NT2/D1 (cell line): ENCODE data around the gene RYR2.
"Not testable (repeated sequence)": the region's sequence is repeated elsewhere in the genome, so short reads cannot be mapped to it uniquely, and the experiment has no call there.

Source experiments
- DNase-seq: peaks from one replicate; pipeline ENCODE4 v3.0.0-alpha.2; 2011; ENCODE audit warnings: low read depth, low spot score
- H3K27me3 ChIP-seq: 2 replicates; pipeline ENCODE4 v1.6.0; 2011; ENCODE audit warnings: mild to moderate bottlenecking; ENCODE audit not compliant: insufficient read length, insufficient read depth
- H3K36me3 ChIP-seq: 2 replicates; pipeline ENCODE4 v1.6.1; 2011; ENCODE audit warnings: mild to moderate bottlenecking, low read length, mixed read lengths; ENCODE audit not compliant: insufficient read depth, insufficient read length
- H3K4me1 ChIP-seq: 2 replicates; pipeline ENCODE4 v1.5.1; 2011; ENCODE audit not compliant: insufficient read depth, insufficient read length
- H3K4me3 ChIP-seq: 2 replicates; pipeline ENCODE4 v1.5.1; 2011; ENCODE audit warnings: low read depth; ENCODE audit not compliant: insufficient read length
- H3K9ac ChIP-seq: 2 replicates; pipeline ENCODE4 v1.6.0; 2011; ENCODE audit warnings: low read depth; ENCODE audit not compliant: insufficient read length
- H3K9me3 ChIP-seq: 2 replicates; pipeline ENCODE4 v1.5.1; 2011; ENCODE audit warnings: mild to moderate bottlenecking, low read length; ENCODE audit not compliant: insufficient read depth
- SUZ12 ChIP-seq: IDR thresholded peaks from 2 replicates; pipeline ENCODE4 v1.6.1; 2011; ENCODE audit not compliant: insufficient read length, insufficient read depth; ENCODE audit errors: extremely low read depth
- YY1 ChIP-seq: IDR thresholded peaks from 2 replicates; pipeline ENCODE4 v1.6.1; 2011; ENCODE audit not compliant: insufficient read length, insufficient read depth
- ZNF274 ChIP-seq: IDR thresholded peaks from 2 replicates; pipeline ENCODE4 v1.6.1; 2011; ENCODE audit warnings: mild to moderate bottlenecking, low read depth, low read length

RYR2 gene

GRCh38 chr1:237795558-237795957, 753.6 kb downstream of the RYR2 start:
- H3K27me3 ChIP-seq: no peaks in the 10 kb centered on the region
- H3K36me3 ChIP-seq: no peaks in the 10 kb centered on the region
- H3K9me3 ChIP-seq: peaks cover 6% of the 10 kb centered on the region; the same call in 1 of the 2 replicates
- no peak overlapping the region for H3K4me3 ChIP-seq
- H3K9ac ChIP-seq: no peak overlapping the region
- DNase-seq: no peak
- no peaks in the 10 kb centered on the region for H3K4me1 ChIP-seq
- no peak for TF ChIP-seq ZNF274
- TF ChIP-seq SUZ12: no peak
- no peak for TF ChIP-seq YY1

- DNase-seq: peak; percentile 55
- Histone ChIP-seq H3K27me3 (no peaks in the 10 kb centered on the region), H3K9ac (no peak overlapping the region), H3K36me3 (no peaks in the 10 kb centered on the region), H3K9me3 (peaks cover 6% of the 10 kb centered on the region; the same call in 1 of the 2 replicates), H3K4me3 (no peak overlapping the region), H3K4me1 (no peaks in the 10 kb centered on the region)
- TF ChIP-seq ZNF274: no peak
- TF ChIP-seq YY1: no peak
- no peak for TF ChIP-seq SUZ12
These were observed 757.9 kb downstream of the RYR2 start for GRCh38 chr1:237799762-237800474.

DNA sequence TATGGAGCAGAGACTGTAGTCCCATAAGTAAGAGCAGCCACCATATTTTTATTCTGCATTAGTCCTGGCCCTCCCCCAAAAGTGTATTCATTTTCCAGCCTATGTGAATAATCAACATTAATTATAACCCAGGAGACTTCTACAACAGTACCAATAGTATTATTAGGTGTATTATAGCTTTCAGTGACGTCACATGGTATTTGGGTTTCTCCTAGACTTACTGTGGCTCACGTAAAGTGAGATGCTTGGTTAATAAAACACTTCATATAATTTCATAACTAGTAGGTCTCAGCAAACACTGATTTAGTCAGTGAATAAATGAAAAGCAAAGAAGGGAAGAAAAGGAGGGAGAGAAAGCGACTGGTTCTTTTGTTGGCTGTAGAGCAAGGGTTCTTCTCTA, 762.5 kb downstream of the RYR2 start:
- H3K4me3 ChIP-seq: no peak overlapping the region
- H3K9me3 ChIP-seq: peaks cover 6% of the 10 kb centered on the region; the same call in 1 of the 2 replicates
- no peak overlapping the region for H3K9ac ChIP-seq
- no peak for DNase-seq
- no peaks in the 10 kb centered on the region for H3K36me3 ChIP-seq
- no peaks in the 10 kb centered on the region for H3K27me3 ChIP-seq
- H3K4me1 ChIP-seq: no peaks in the 10 kb centered on the region
- TF ChIP-seq ZNF274 (no peak), SUZ12 (no peak), YY1 (no peak)

DNA sequence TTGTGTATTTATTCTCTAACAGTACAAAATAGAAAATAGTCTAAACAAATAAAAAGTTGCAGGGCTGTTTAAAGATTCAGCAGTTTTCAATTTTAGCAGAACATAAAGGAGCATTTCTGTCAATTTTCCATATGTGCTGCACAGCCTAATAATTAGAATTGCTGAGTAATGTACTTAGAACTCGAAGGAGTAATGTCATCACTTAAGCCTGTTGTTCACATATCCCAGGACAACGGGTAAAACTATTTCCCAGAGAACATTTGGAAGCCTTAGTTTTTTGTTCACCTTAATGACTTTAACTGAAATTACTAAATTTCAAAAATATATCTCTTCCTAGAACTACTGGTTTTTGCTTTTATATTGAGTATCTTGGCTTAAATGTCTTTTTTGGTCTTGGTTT, 767.1 kb downstream of the RYR2 start:
- no peaks in the 10 kb centered on the region for H3K4me1 ChIP-seq
- no peaks in the 10 kb centered on the region for H3K9me3 ChIP-seq
- no peak overlapping the region for H3K9ac ChIP-seq
- no peaks in the 10 kb centered on the region for H3K27me3 ChIP-seq
- H3K36me3 ChIP-seq: no peaks in the 10 kb centered on the region
- TF ChIP-seq SUZ12: no peak
- TF ChIP-seq ZNF274: no peak
- no peak for TF ChIP-seq YY1
- no peak for DNase-seq
- H3K4me3 ChIP-seq: no peak overlapping the region

GRCh38 chr1:237811633-237812032, 769.6 kb downstream of the RYR2 start:
- Histone ChIP-seq H3K9ac (no peak overlapping the region), H3K9me3 (no peaks in the 10 kb centered on the region), H3K27me3 (no peaks in the 10 kb centered on the region), H3K36me3 (no peaks in the 10 kb centered on the region), H3K4me1 (no peaks in the 10 kb centered on the region), H3K4me3 (no peak overlapping the region)
- no peak for DNase-seq
- TF ChIP-seq SUZ12: no peak
- no peak for TF ChIP-seq ZNF274
- TF ChIP-seq YY1: no peak

DNA sequence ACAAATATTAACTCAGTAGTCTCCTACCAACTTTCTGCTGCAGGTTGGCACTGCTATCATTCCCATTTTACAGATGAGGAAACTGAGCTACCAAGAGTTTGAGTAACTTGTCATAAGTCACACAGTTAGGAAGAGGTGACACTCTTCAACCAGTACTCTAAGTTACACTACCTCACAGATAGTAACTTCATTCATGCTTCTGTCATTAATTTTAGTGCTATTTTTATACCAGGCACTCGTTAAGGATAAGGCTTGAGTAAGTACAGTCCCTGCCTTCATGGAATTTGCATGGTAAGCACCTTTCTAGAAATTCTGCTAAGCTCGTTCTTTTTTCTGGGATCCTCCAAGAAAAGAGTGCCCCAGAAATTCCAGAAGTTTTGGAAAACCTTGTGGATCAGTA, 770.1 kb downstream of the RYR2 start:
- no peaks in the 10 kb centered on the region for H3K9me3 ChIP-seq
- DNase-seq: no peak
- H3K4me3 ChIP-seq: no peak overlapping the region
- H3K36me3 ChIP-seq: no peaks in the 10 kb centered on the region
- no peak overlapping the region for H3K9ac ChIP-seq
- TF ChIP-seq YY1 (no peak), SUZ12 (no peak), ZNF274 (no peak)
- no peaks in the 10 kb centered on the region for H3K4me1 ChIP-seq
- no peaks in the 10 kb centered on the region for H3K27me3 ChIP-seq

DNA sequence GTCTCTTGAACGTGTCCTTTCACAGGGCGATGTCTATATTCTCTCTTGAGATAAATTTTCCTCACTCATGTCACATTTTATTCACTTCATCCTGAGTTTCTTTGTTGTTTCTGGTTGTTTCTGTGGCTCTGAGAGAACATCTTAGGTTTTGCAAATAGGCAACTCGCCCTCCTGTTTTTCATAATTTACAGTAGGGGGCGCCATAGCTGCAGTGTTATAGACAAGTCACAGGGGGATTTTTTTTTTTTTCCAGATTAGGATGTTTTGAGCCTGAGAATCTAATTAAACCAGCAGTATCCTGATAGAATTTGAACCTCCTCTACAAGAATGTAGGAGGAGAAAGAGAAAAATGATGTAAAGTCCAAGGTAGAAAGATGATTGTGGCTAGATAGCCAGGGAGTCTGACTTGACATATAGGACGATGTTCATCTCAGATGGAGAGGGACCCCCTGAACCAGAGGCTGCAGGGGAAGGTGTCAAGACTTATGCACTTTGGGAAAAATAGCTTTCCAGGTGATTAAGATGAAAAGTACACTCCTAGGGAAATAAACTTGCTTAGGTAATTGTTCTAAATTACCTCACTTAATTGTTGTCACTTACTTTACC, 772.4 kb downstream of the RYR2 start:
- H3K4me1 ChIP-seq: no peaks in the 10 kb centered on the region
- no peaks in the 10 kb centered on the region for H3K9me3 ChIP-seq
- no peaks in the 10 kb centered on the region for H3K27me3 ChIP-seq
- H3K9ac ChIP-seq: no peak overlapping the region
- DNase-seq: peak; percentile 54
- no peaks in the 10 kb centered on the region for H3K36me3 ChIP-seq
- no peak for TF ChIP-seq SUZ12
- TF ChIP-seq YY1: no peak
- no peak for TF ChIP-seq ZNF274
- no peak overlapping the region for H3K4me3 ChIP-seq

GRCh38 chr1:237817277-237817676, 775.3 kb downstream of the RYR2 start:
- TF ChIP-seq SUZ12: no peak
- no peak for TF ChIP-seq ZNF274
- no peak for TF ChIP-seq YY1
- DNase-seq: no peak
- Histone ChIP-seq H3K4me1 (no peaks in the 10 kb centered on the region), H3K9me3 (no peaks in the 10 kb centered on the region; the same call in 1 of the 2 replicates), H3K4me3 (no peak overlapping the region), H3K9ac (no peak overlapping the region), H3K27me3 (no peaks in the 10 kb centered on the region), H3K36me3 (no peaks in the 10 kb centered on the region)

GRCh38 chr1:237820634-237821033, 778.6 kb downstream of the RYR2 start:
- H3K4me1 ChIP-seq, H3K9me3 ChIP-seq, H3K9ac ChIP-seq, H3K27me3 ChIP-seq, DNase-seq, H3K36me3 ChIP-seq, H3K4me3 ChIP-seq: not testable (repeated sequence)
